MM.1S (cell line): ENCODE measurements around the gene CITED4.

Experiments used
- CTCF ChIP-seq: fragments of 300-600 bp; sonication (generic); IDR thresholded peaks from 2 replicates; pipeline ENCODE4 v1.5.1; 2016; ENCODE audit warnings: antibody characterized with exemption, low read length, mixed read lengths
- EZH2 ChIP-seq: fragments of 300-600 bp; sonication (generic); optimal IDR thresholded peaks from 2 replicates; pipeline ENCODE3; 2017; ENCODE audit warnings: low read depth, mild to moderate bottlenecking, antibody characterized with exemption, low read length, mixed read lengths

GRCh38 chr1:40841602-40842001 is 20.6 kb downstream of the CITED4 start:
- TF ChIP-seq CTCF (no peak), EZH2 (no peak)
